D721Med (cell line): Measurements from ENCODE around the gene LDHD.

ENCODE experiments used
- DNase-seq: peaks from one replicate; pipeline ENCODE4 v3.0.0; 2011; ENCODE audit warnings: low spot score; ENCODE audit not compliant: insufficient read length
- FAIRE-seq: peaks from 2 replicates; lab custom pipeline; 2011; peaks lifted over from hg19 to GRCh38; lab: Jason Lieb, UNC
- CTCF ChIP-seq: IDR thresholded peaks from 2 replicates; pipeline ENCODE4 v1.5.1; 2012; ENCODE audit warnings: mild to moderate bottlenecking, control low read depth; ENCODE audit not compliant: insufficient read depth; ENCODE audit errors: missing control alignments

LDHD gene

GRCh38 chr16:75114946-75115825 is 1.4 kb downstream of the LDHD start:
- no peak for TF ChIP-seq CTCF
- DNase-seq (no peak), FAIRE-seq (no peak)

GRCh38 chr16:75114179-75114945 is 2.2 kb downstream of the LDHD start:
- no peak for DNase-seq
- no peak for TF ChIP-seq CTCF
- no peak for FAIRE-seq

GRCh38 chr16:75113541-75114121 is 2.9 kb downstream of the LDHD start:
- TF ChIP-seq CTCF: no peak
- FAIRE-seq (no peak), DNase-seq (no peak)

- DNase-seq: no peak
- no peak for TF ChIP-seq CTCF
- FAIRE-seq: no peak
Observed at GRCh38 chr16:75112734-75113491, 3.7 kb downstream of the LDHD start.

- TF ChIP-seq CTCF: no peak
- FAIRE-seq (no peak), DNase-seq (no peak)
Observed at GRCh38 chr16:75111961-75112733, 4.4 kb downstream of the LDHD start.

- FAIRE-seq: no peak
- no peak for DNase-seq
- TF ChIP-seq CTCF: no peak
Observed at GRCh38 chr16:75111514-75111940, 5.1 kb downstream of the LDHD start.
